Fibroblast of peridontal ligament (primary cell): ENCODE measurements around the gene C19orf12.
"Not testable (repeated sequence)": the region's sequence is repeated elsewhere in the genome, so short reads cannot be mapped to it uniquely, and the experiment has no call there.

Experiments
- DNase-seq: peaks from one replicate; pipeline ENCODE4 v3.0.0-alpha.2; 2010; ENCODE audit errors: extremely low read depth

C19orf12 gene

DNA sequence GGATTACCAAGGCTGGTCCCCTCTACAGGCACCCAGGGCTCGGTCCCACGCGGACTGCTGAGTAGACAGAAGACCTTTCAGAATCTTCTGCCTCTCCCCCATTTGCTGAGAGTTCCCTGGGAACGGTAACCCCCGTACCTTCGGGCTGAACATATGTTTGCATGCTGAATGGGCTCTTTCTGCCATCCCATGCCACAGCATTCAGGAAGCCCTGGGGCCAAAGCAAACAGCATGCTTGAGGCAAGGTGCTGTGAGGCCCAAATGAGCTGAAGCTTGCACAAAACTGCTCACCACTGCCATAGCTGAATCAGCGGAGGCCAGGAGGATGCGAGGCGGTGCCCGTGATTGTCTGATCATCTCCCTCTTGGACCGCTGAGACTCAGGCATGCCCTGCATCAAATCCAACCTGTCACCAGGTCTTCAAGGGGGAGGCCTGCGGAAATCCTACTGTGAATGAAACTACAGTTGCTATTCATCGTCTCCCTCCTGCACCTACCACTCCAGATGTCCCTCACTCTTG lies 16.3 kb upstream of the C19orf12 start:
- DNase-seq, result no peak

DNA sequence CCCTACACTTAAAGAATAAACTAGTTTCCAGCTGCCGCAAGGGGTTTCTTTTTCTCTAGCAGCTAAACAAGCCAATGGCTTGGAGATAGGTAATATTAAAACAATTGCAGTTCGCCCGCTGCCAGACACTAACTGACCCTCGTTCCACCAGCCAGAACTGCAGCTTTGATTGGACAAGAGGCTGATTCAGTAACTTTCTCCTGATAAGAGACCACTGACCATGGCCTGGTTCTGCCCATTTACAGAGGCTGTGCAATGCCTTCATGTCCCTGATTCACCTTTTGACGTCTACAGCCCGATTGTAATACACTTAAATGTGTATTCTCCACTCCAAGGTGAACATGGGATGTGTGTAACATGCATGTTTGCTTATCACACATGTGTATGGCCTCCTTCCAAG lies 12.8 kb upstream of the C19orf12 start:
- DNase-seq, result no peak

DNA sequence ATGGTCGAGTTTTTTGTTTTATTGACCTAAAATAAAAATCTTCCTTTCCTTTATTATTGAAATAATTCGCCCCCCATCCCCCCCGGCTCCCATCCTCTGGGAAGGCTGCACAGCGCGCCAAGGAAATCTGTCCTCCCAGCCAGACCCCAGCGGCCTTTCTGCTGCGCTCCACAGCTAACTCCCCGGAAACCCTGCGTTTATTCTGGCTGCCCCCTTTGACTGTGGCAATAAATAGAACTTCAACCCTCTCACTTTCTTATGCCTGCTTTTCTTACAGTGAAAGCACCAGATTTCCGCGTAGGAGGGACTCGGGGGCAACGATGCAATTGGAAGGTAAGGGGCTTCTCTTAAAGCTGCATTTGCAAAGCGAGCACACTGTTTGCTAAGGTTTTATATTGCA lies 9.7 kb upstream of the C19orf12 start:
- no peak for DNase-seq

DNA sequence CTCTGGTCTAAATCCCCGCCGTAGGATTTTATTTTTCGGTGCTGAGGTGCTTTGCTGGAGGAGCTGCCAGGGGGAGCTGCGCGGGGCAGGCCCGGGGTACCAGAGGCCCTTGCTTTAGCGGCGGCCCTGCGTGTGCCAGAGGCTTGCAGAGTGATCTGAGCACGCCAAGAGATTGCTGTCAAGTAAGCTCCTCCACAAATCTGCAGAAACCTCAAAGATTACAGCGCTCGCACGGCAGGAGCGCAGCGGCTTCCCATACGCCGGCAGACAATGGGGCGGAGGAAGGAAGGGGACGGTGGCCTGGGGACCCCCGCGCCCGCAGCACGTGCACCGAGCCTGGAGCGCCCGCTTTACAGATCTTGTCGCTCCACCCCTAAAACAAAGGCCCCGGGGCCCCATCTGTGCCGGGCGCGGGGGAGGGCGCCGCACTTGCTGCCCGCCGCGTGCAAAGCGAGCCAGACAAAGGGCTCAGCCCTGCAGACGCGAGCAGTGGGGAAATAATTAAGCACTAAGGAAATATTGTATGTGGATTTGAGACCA lies 9.1 kb upstream of the C19orf12 start:
- DNase-seq, result peak; percentile 7

DNA sequence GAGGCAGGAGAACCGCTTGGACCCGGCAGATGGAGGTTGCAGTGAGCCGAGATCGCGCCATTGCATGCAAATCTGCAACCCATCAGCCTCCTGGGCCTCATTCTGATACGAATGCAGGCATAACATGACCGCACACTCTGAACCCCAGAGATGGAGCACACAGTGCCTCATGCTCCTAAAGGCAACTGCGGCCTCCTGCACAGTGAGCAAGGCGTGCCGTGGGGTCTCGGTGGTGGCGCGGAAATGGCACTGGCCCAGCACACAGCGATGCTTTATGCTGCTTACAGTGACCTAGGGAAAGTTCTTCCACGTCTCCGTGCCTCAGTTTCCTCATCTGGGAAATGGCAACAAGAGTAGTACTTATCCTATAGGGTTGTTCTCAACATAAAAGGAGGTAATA lies 2.0 kb upstream of the C19orf12 start:
- no peak for DNase-seq

DNA sequence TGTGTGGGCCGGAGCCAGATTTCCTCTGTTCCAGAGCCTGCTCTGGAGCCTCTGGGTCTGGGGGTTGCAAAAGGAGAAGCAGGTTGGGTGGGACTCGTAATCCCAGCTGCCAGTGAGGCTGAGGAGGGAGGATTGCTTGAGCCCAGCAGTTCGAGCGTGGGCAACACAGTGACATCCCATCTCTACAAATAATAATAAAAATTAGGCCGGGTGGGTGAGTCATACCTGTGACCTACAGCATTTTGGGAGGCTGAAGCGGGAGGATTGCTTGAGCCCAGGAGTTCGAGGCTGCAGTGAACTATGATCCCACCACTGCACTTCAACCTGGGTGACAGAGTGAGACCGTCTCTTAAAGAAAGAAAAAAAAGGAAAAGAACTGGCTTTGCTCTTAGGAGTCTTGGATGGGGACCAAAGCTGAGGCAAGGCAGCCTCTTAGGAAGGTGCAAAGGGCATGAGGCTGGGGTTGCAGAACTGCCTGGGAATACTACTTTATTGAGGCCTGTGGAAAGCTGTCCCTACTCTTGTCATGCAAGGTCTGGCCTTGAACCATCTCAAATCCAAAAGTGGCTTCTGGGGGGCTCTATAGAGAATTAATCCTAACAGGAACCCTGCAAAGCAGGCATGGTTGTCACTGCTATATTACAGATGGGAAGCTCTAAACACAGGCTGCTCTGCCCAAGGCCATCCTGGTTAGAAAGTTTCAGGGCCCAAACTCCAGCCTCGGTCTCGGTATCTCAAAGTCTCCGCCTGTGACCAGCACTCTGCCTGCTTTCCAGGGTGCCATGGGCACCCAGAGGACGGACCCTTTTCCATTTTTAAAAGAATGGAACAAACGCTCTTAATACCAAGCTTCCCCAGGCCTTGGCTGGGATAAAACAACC lies 880 bp upstream of the C19orf12 start:
- peak; percentile 24 for DNase-seq

DNA sequence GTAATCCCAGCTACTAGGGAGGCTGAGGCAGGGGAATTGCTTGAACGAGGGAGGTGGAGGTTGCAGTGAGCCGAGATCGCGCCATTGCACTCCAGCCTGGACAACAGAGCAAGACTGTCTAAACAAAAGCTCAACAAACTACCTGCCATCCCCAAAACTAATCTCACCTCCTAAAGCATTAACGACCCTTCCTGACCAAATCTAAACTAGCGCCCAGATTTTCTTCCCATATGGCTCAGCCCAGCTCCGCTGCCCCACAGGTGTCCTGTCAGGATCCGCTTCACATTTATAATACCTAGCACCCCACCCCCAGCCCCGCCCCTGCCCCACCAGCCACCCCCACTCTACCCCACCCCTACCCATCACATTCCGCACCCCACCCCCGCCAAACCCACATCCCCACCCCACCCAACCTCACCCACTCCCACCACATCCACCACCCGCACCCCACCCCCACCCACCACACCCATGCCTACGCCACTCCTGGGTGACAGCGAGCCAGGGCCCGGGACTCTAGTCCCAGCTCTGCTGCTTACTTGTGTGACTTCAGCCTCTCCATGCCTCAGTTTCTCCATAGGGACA lies 599 bp downstream of the C19orf12 start:
- peak; percentile 2 for DNase-seq

DNA sequence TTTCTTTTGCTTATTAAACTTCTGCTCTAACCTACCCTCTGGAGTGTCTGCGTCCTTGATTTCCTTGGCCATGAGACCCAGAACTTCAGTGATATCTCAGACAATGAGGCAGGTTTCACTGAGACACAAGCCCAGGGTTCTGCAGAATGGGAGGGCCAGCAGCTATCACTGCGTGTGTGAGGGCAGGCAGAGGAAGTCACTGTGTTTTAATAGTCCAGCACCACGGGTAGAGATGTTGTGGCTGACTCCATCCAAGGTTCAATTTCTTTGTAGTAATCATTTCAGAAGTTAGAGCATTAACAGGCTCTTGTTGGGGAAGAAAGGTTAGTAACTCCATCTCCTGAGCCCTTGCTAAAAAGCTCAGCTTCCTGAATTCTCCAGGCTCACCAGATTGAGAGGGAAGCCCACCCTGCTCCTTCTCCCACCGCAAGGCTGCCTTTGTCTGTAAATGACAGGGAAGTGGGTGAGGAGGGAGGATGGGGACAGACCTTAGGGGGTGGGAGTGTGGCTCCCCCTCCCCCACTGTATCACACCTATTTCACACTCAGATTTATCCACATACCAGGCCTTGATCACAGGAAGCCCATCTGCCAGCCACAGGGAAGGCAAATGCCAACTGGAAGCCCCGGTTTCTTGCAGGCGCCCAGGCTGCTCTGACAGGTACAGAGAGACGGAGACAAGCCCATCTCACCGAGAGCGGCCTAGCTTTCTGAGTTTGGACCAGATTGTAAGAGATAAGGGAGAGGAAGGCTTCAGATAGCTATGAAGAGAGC lies 2.1 kb downstream of the C19orf12 start:
- no peak for DNase-seq

DNA sequence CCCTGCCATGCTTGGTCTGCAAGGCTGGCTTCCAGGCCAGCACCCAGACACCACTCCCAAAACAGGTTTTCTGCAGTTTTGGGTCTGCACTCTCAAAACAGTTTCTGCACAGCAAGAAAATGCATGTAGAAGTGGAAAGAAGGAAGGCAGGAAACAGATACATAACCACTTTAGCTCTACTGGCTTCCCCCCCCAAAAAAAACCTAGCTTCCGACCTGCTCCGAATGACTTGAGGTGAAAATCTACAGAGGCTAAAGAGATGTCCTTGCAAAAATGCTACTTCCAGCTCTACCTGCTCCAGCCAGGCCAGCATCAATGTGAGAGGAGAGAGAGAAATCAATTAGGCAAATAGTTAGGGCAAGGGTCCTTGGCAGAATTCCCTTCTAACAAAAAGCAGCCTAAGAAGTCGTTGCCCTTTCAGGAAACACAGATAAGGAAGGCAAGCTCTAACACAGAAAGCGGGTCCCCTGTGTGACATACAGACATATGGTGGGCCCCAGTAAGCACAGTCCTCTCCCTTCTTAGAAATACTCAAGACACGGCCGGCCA lies 3.4 kb downstream of the C19orf12 start:
- DNase-seq, result no peak

DNA sequence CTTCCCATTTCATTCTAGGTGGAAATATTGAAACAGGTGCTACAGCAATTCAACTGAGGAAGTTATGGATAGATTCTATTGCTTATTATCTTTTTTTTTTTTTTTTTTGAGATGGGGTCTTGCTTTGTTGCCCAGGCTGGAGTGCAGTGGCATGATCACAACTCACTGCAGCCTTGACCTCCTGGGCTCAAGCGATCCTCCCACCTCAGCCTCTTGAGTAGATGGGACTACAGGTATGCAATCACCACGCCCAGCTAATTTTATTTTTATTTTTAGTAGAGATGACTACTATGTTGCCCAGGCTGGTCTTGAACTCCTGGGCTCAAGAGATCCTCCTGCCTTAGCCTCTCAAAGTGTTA lies 5.6 kb downstream of the C19orf12 start:
- not testable (repeated sequence) for DNase-seq

DNA sequence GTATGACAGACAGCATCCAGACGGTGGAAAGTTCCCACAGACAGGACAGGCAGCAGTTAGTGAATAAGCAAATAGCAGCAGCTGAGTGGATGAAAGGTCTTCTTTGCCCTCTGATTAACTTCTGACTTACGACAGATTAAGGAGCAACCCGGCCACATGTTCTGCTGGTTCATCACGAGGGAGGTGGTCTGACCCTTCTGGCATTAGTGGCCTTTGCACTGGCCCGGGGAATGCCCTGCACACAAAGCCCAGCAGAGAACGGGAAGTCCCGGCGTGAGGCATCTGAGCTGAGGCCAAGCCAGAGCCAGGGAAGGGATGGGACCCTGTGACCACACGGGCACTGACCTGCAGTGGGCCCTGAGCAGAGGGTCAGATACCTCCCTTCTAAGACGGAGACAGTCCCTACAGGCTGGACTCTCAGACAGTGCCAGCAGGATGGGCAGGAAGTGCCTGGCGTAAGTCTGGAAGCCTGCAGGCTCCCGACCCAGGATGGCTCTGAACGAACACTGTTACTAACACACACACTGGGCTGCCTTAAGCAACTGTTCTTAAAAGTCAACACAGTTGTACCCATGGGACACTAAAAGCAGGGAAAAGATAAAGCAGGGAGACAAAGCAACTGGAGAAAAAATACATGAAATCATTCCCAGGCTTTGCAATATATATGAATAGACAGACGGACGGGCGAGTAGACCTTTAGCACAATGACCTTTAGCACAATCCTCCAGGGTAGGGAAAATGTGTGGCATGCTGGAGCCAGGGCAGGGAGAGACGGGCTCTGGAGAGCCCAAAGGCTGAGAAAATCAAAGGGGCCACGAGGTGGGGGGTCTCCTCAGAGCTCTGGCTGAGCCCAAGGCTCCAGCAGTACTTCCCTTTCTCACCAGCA lies 6.3 kb downstream of the C19orf12 start:
- peak; percentile 10 for DNase-seq

DNA sequence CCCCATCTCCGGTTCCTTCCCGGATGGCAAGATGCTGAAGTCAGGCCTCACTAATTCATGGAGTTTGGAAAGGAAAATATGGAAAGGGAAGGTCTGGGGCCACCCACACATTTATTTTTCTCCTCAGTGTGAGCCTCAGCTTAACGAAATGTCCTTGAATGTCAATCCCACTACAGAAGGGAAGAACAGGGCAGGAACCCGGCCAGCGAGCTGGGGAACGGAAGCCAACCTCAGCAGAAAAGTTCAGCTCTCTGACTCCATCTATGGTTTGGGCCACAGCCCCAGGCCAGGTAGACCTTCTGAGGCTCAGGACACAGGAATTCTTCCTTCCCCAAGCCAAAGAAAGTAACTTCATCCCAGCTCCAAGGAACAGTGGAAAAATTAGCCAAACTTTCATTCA lies 8.4 kb downstream of the C19orf12 start:
- DNase-seq, result no peak

DNA sequence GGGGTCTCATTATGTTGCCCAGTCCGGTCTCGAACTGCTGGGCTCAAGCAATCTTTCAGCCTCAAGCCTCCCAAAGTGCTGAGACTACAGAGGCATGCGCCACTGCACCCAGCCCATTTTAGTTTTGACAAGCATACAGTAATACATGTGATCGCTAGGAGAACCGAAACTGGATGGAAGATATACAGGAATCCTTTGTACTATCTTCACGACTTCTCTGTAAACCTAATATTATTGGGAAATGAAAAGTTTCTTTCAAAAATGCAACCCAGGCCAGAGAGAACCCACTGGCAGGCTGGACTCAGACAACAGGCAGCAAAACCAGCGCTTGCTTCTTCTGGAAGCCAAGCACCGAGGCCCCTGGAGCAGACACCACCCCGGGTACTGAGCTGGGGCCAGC lies 9.4 kb downstream of the C19orf12 start:
- DNase-seq, result no peak

DNA sequence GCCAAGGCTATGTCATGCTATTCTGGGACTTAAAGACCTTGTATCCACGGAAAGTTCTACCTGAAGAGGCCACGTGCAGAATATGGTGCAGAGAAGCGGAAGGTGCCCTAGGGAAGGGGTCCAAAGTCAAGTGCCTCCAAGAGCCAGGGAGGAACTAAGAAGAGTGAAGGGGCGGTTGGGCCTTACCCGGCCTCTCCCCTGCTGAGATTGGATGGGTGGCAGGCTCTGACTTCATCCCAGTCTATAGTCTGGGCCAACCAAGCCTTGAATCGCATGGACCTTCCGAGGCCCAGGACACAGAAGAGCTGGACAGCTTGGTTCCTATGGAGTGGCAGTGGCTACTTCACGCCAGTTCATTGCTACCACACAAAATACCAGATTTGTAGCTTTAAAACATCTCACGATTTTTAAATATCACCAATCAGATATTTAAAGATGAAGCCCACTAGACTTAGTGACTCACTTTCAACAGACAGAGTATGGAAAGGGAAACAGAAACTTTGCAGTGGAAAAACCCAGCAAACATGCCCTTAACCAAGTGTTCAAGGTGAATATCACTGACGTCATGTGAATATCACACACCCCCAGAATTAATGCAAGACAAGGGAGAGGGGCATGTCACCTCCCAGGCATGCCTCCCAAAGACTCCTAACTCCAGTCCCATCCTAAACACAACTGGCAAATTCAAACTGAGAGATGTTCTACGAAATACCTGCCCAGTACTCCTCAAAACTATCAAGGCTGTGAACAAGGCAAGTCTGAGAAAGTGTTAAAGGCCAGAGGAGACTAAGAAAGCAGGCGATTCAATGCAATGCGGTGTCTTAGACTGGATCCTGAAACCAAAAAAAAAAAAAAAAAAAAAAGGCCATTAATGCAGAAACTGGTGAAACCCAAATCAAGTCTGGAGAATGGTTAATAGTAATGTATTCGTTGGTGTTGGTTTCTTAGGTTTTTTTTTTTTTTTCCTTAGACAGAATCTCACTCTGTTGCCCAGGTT lies 10.2 kb downstream of the C19orf12 start:
- DNase-seq, result no peak

DNA sequence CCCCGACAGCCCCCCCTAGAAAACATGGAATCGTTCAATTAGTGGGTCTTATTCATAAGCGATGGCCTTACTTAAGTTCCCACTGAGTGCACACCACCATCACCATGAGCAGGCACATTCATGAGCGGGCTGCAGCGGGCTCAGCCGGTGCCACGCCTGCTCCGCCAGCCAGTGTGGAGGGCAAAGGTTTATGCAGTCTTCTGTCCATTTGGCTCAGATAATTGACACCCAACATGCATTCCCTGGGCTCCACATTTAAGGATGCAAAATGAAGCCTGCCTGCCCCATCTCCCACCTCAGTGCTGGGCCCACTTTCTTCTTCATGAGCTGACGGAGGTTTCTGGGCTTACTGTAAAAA lies 12.1 kb downstream of the C19orf12 start:
- no peak for DNase-seq

DNA sequence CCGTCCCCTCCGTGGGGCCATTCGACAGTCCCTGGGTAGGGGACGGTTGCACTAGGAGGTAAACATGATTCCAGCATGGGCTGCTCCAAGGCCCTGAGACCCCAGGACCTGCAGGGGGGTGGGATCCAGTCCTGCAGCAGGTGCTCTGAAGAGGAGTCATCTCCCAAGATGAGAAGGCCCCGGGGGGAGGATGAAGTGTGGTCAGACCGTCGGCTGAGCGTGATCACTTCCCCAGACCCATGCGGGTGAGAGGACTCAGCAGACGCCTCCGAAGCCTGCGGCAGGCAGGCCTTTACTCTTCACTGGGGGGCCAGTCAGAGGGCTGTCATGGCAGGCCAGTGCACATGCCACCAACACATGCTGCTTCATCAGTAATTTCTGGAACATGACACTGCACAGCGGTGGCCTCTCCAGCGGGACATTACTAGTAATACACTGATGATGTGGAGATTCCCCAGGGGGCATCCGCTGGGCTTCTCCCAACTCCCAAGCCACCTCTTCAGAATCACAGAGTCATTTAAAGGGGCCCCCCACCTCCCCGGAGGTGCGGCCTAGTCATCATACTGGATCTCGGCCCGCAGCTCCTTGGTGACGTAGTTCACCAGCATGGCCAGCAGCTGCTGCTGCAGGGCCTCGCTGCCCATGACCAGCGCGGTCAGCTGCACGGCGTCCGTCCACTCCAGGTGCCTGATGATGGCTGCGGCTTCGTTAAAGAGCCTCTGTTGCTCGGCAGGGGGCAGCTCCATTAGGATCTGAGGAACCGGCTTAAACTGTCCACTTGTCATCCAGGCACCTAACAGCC lies 12.7 kb downstream of the C19orf12 start:
- no peak for DNase-seq

DNA sequence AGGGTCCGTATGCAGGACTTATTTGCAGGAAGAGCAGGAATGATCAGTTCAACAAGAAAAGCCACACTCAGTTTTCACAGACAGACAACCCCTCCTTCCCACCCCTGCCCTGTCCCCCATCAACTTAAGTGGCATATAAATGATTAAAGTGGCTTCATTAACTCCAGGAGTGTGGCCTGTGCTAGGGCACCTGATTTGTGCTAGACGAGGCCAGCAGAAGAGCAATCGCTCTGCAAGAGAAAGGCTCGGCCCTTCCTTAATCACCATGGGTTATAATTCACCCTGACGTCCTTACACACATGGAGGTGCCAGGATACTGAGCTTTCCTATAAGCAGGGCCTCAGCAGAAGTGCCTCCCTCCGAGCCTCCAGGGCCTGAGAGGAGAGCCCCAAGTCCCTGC lies 14.6 kb downstream of the C19orf12 start:
- no peak for DNase-seq

DNA sequence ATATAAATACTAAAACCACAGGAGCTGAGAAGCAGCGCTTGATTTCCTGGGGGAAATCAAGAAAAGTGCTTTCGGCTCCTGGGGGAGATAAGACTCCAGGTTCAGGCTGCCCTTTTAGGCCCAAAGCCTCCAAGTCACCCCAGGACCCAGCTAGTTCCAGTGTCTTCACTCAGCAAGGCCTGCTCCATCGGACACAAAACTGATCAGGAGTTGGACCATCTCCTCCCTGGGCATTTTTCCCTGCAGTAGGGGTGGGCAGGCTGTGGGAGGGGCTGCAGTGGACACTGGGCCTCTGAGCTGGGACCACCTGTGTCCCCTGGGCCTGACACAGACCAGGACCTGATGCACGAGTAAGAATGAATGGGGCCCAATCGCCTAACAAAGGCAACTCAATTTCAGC lies 15.2 kb downstream of the C19orf12 start:
- no peak for DNase-seq
